ENCODE data around the gene EDEM2. TPM values are rescaled to one million over a fixed set of nuclear protein-coding genes. Genes with fewer than 3 reads are reported as not detected.
A peak's percentile ranks its signal among the peaks of the same experiment; 100 is the strongest.
"Not testable (repeated sequence)": the region's sequence is repeated elsewhere in the genome, so short reads cannot be mapped to it uniquely, and the experiment has no call there.

EDEM2 gene
- total RNA-seq, 2 donors from 2014 or later = 24.6 to 25.3 TPM

DNA sequence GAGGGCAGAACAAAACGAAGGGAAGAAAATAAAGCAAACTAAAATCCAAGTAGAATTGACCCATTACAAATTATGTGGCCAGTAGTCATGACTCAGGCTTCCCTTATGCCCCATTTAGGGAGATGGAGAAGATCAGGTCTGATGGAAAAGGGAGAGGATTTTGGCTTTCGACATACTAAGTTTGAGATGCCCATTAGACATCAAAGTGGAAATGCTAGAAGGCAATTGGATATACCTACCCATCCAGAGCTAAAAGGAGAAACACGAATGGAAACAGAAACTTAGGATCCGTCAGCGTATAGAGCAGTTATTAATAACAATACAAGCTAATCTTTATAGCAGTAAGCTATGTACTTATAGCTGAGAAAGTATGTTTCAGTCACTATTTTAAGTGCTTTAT, 59.3 kb downstream of the EDEM2 start:
- ATAC-seq (ENCODE audit: insufficient number of reproducible peaks, low FRiP score, low read depth) (no peak), DNase-seq (ENCODE audit: low spot score) (no peak)
- Histone ChIP-seq H3K4me1 (ENCODE audit: control insufficient read depth in 1 of 2, low read depth in 2 of 2) (peaks cover 19 to 45% of the 10 kb centered on the region in 2 donors), H3K4me3 (no peak overlapping the region), H3K27me3 (replicated peaks; ENCODE audit: insufficient read depth) (no peaks in the 10 kb centered on the region), H3K27ac (no peak overlapping the region), H3K9me3 (no peaks in the 10 kb centered on the region), H3K36me3 (no peaks in the 10 kb centered on the region)
- TF ChIP-seq, protein P1, sequence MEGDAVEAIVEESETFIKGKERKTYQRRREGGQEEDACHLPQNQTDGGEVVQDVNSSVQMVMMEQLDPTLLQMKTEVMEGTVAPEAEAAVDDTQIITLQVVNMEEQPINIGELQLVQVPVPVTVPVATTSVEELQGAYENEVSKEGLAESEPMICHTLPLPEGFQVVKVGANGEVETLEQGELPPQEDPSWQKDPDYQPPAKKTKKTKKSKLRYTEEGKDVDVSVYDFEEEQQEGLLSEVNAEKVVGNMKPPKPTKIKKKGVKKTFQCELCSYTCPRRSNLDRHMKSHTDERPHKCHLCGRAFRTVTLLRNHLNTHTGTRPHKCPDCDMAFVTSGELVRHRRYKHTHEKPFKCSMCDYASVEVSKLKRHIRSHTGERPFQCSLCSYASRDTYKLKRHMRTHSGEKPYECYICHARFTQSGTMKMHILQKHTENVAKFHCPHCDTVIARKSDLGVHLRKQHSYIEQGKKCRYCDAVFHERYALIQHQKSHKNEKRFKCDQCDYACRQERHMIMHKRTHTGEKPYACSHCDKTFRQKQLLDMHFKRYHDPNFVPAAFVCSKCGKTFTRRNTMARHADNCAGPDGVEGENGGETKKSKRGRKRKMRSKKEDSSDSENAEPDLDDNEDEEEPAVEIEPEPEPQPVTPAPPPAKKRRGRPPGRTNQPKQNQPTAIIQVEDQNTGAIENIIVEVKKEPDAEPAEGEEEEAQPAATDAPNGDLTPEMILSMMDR (IDR thresholded peaks at IDR 0.05) = no peak

- H3K4me1 ChIP-seq (ENCODE audit: control insufficient read depth in 1 of 2, low read depth in 2 of 2) = peaks cover 19 to 49% of the 10 kb centered on the region in 2 donors
- no peaks in the 10 kb centered on the region for H3K9me3 ChIP-seq
- TF ChIP-seq, protein P1 (IDR thresholded peaks at IDR 0.05) = no peak
- no peaks in the 10 kb centered on the region for H3K36me3 ChIP-seq
- ATAC-seq (ENCODE audit: insufficient number of reproducible peaks, low FRiP score, low read depth) (no peak), DNase-seq (ENCODE audit: low spot score) (no peak)
- H3K27me3 ChIP-seq (replicated peaks; ENCODE audit: insufficient read depth) = no peaks in the 10 kb centered on the region
- H3K4me3 ChIP-seq = no peak overlapping the region
- H3K27ac ChIP-seq = no peak overlapping the region
Observed at GRCh38 chr20:35087355-35087754, 59.8 kb downstream of the EDEM2 start.

GRCh38 chr20:35085477-35086225, 61.5 kb downstream of the EDEM2 start:
- H3K4me3 ChIP-seq = no peak overlapping the region
- H3K27me3 ChIP-seq (replicated peaks; ENCODE audit: insufficient read depth) = no peaks in the 10 kb centered on the region
- DNase-seq (ENCODE audit: low spot score) = no peak
- peaks cover 14 to 54% of the 10 kb centered on the region in 2 donors for H3K4me1 ChIP-seq (ENCODE audit: control insufficient read depth in 1 of 2, low read depth in 2 of 2)
- no peak overlapping the region for H3K27ac ChIP-seq
- H3K36me3 ChIP-seq = no peaks in the 10 kb centered on the region
- TF ChIP-seq, protein P1 (IDR thresholded peaks at IDR 0.05) = no peak
- ATAC-seq (ENCODE audit: insufficient number of reproducible peaks, low FRiP score, low read depth) = no peak
- H3K9me3 ChIP-seq = no peaks in the 10 kb centered on the region

DNA sequence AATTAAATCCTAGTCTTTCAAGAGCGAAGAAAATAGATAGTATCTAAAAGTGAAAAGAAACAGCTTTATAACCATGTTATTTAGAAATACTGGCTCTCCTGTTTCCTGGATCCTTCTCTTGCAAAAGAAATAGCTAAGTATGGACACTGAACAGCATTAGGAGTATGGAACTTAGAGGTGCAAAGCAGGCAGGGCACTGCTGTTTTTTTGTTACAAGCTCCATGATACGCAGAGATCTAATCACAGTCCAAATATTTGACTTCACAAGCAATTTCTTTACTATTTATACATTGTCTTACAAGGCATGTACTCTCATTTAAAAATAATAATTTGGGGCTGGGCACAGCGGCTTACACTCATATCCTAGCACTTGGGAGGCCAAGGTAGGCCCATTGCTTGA, 62.1 kb downstream of the EDEM2 start:
- no peak for ATAC-seq (ENCODE audit: insufficient number of reproducible peaks, low FRiP score, low read depth)
- TF ChIP-seq, protein P1 (IDR thresholded peaks at IDR 0.05) = no peak
- H3K27ac ChIP-seq = no peak overlapping the region
- no peak for DNase-seq (ENCODE audit: low spot score)
- no peaks in the 10 kb centered on the region for H3K27me3 ChIP-seq (replicated peaks; ENCODE audit: insufficient read depth)
- no peaks in the 10 kb centered on the region for H3K36me3 ChIP-seq
- H3K4me1 ChIP-seq (ENCODE audit: control insufficient read depth in 1 of 2, low read depth in 2 of 2) = peaks cover 17 to 54% of the 10 kb centered on the region in 2 donors
- no peaks in the 10 kb centered on the region for H3K9me3 ChIP-seq
- H3K4me3 ChIP-seq = no peak overlapping the region

- Histone ChIP-seq H3K4me3 (peak overlapping the region; percentile 19), H3K4me1 (ENCODE audit: control insufficient read depth in 1 of 2, low read depth in 2 of 2) (peaks cover 19 to 40% of the 10 kb centered on the region in 2 donors), H3K36me3 (peaks cover 19% of the 10 kb centered on the region)
- ATAC-seq (ENCODE audit: insufficient number of reproducible peaks, low FRiP score, low read depth); H3K9me3 ChIP-seq; H3K27me3 ChIP-seq (replicated peaks; ENCODE audit: insufficient read depth); DNase-seq (ENCODE audit: low spot score); H3K27ac ChIP-seq: not testable (repeated sequence)
Observed at GRCh38 chr20:35080348-35080642, 66.8 kb downstream of the EDEM2 start.

All from thoracic aorta (tissue), 2 donors.